ENCODE data around the gene PGBD5.

PGBD5 gene

DNA sequence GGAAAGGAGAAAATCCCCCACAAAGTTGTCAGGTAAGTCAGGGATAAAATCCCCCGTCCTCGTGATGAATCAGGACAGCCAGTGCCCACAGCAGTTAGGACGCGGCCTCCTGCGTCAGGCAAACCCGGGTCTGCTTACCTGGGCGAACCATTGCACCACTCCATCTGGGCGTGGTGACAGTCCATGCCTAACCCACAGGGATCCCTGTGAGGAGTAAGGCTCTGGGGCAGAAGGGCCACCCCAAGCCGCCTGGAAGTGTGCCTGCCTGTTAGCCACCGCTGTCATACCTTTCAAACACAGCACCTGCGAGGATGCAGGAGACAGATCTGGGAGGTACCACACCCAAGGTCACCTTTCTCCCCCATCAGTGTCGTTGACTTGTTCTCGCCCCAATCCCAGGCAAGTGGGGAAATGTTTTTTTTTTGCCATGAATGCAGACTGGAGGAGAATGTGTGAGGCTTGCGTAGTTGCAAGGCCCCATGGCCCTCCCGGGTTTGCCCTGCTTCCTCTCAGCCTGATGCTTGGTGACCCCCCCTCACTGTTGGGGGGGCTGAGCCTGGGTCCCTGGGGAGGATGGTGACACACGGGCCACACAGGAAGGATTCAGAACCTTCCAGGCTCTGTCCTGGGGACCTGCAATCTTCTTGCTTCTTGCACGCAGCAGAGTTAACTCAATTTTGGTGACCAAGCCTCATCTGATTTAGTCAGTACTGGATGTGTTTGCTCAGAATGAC is 107.0 kb downstream of the PGBD5 start:
- Histone ChIP-seq H3K9me3 (ENCODE audit: control insufficient read depth in 1 of 2, low read length in 2 of 2) (no peaks in the 10 kb centered on the region), H3K4me1 (ENCODE audit: control insufficient read depth in 1 of 2, insufficient read depth in 2 of 2, low read length in 2 of 2) (peaks cover 0 to 3% of the 10 kb centered on the region in 2 donors), H3K4me3 (ENCODE audit: low read depth in 1 of 2, low read length in 2 of 2) (no peak overlapping the region), H3K36me3 (ENCODE audit: control insufficient read depth in 1 of 2, insufficient read depth in 2 of 2, low read length in 2 of 2) (no peaks in the 10 kb centered on the region), H3K27ac (ENCODE audit: low read depth, low read length) (no peak overlapping the region), H3K27me3 (ENCODE audit: control insufficient read depth in 1 of 2, insufficient read depth in 2 of 2, low read length in 2 of 2) (no peaks in the 10 kb centered on the region), H3K9ac (ENCODE audit: low read depth in 1 of 2, low read length in 2 of 2) (no peak overlapping the region)

DNA sequence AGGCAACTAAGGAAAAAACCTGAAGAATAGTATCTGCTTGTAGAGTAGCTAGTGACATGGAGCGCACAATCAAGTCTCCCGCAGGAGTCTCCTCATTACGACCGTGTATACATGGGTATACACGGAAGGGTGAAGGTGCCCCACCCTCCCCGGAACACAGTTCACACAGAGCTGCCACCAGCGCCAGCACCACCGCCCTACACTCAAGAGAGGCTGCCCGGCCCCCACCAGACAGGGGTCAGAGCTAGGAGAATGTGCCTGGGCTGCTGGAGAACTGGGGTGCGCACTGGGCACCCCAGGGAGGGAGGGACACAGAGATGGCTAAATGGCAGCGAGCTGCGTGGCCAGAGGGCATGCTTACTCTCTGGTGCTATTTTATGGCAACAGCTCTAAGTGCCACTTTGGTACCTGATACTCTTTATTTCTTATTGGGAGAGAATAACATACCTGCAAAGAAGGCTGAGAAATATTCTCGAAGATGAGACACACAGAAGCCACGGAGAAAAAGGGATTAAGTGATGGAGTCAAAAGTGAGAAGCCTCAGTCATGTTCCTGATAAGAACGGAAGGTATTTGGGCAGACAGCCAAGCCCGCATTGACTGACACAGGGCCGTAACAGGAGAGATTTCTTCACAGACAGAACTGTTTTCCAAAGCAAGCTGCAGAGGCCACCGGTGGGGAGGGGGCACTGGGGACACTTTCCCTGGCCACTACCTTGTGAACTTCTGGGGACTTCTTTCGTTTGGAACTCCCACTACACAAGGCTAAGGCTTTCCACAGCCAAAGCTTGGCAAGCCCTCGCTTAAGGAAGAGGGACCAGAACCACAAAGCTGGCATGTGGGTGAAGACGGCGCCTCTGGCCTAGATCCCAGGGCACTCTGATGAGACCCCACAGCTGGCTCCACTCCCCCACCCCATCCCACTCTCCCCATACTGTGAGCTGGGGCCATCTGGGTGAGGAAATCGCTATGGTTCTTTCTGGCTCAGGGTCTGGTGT is 108.0 kb downstream of the PGBD5 start:
- no peaks in the 10 kb centered on the region for H3K36me3 ChIP-seq (ENCODE audit: control insufficient read depth in 1 of 2, insufficient read depth in 2 of 2, low read length in 2 of 2)
- H3K9me3 ChIP-seq (ENCODE audit: control insufficient read depth in 1 of 2, low read length in 2 of 2), result no peaks in the 10 kb centered on the region
- H3K27ac ChIP-seq (ENCODE audit: low read depth, low read length), result no peak overlapping the region
- H3K27me3 ChIP-seq (ENCODE audit: control insufficient read depth in 1 of 2, insufficient read depth in 2 of 2, low read length in 2 of 2), result no peaks in the 10 kb centered on the region
- H3K9ac ChIP-seq (ENCODE audit: low read depth in 1 of 2, low read length in 2 of 2), result no peak overlapping the region
- peaks cover 0 to 3% of the 10 kb centered on the region in 2 donors for H3K4me1 ChIP-seq (ENCODE audit: control insufficient read depth in 1 of 2, insufficient read depth in 2 of 2, low read length in 2 of 2)
- no peak overlapping the region for H3K4me3 ChIP-seq (ENCODE audit: low read depth in 1 of 2, low read length in 2 of 2)

DNA sequence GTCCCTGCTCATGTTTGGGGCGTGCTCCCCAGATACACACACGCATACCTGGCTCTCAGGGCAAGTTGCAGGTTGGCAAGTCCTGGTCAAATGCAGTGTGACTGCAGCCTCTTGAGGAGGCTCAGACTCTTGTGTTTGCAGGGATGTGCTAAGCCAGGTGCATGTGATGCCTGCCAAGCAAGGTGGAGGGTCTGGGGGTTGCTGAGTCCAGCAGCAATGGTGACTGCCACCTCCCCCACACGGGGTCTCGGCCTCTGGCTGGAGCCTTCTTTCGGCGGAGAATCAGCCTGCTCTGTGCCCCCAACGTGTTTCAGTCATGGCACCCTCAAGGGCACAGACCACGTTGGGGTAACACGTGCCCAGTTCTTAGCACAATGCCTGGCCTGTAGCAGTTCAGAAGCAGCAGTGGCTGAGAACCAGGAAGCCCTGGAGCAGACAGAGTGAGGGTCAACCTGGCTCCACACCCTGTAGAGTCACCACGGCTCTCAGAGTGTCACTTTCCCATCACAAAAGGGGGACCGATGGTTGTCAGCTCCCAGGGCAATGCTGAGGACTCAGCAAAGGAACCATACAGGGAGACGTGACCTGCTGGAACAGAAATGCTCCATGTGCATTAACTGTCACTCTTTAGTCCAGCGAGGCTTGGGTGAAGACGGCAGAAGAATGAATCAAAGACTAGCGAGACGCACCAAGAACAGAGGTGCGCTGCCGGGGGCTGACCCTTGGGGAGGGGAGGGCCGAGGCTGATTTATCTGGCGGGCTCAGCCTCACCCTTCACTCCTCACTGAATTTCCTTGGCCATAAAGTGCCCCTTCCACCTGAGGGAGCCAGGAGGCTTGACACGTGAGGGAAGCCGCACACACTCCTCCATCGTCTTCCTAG is 109.0 kb downstream of the PGBD5 start:
- Histone ChIP-seq H3K9ac (ENCODE audit: low read depth in 1 of 2, low read length in 2 of 2) (no peak overlapping the region), H3K27me3 (ENCODE audit: control insufficient read depth in 1 of 2, insufficient read depth in 2 of 2, low read length in 2 of 2) (no peaks in the 10 kb centered on the region), H3K36me3 (ENCODE audit: control insufficient read depth in 1 of 2, insufficient read depth in 2 of 2, low read length in 2 of 2) (no peaks in the 10 kb centered on the region), H3K9me3 (ENCODE audit: control insufficient read depth in 1 of 2, low read length in 2 of 2) (no peaks in the 10 kb centered on the region), H3K4me3 (ENCODE audit: low read depth in 1 of 2, low read length in 2 of 2) (no peak overlapping the region), H3K4me1 (ENCODE audit: control insufficient read depth in 1 of 2, insufficient read depth in 2 of 2, low read length in 2 of 2) (peaks cover 0 to 3% of the 10 kb centered on the region in 2 donors), H3K27ac (ENCODE audit: low read depth, low read length) (no peak overlapping the region)

DNA sequence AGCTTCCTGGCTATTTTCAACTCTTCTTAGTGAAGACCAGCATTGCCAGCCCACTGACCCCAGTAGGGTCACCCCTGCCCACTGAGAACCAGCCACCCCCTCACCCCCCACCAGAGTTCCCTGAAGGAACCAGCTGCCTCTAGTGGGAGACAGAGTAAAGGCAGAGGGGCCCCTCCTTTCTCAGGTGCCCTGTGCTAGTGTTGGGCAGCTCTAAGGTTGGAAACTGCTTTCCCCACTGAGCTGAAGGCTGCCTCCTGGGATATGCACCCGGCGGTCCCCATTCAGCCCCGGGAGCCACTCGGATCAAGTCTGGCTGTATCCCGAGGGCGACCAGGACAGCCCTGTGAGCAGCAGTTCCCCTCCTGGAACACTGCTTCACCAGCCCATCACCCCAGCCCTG is 111.0 kb downstream of the PGBD5 start:
- Histone ChIP-seq H3K4me3 (ENCODE audit: low read depth in 1 of 2, low read length in 2 of 2) (no peak overlapping the region), H3K36me3 (ENCODE audit: control insufficient read depth in 1 of 2, insufficient read depth in 2 of 2, low read length in 2 of 2) (no peaks in the 10 kb centered on the region), H3K27ac (ENCODE audit: low read depth, low read length) (no peak overlapping the region), H3K9ac (ENCODE audit: low read depth in 1 of 2, low read length in 2 of 2) (no peak overlapping the region), H3K9me3 (ENCODE audit: control insufficient read depth in 1 of 2, low read length in 2 of 2) (no peaks in the 10 kb centered on the region), H3K4me1 (ENCODE audit: control insufficient read depth in 1 of 2, insufficient read depth in 2 of 2, low read length in 2 of 2) (peaks cover 0 to 3% of the 10 kb centered on the region in 2 donors), H3K27me3 (ENCODE audit: control insufficient read depth in 1 of 2, insufficient read depth in 2 of 2, low read length in 2 of 2) (peaks cover 0 to 3% of the 10 kb centered on the region in 2 donors)

DNA sequence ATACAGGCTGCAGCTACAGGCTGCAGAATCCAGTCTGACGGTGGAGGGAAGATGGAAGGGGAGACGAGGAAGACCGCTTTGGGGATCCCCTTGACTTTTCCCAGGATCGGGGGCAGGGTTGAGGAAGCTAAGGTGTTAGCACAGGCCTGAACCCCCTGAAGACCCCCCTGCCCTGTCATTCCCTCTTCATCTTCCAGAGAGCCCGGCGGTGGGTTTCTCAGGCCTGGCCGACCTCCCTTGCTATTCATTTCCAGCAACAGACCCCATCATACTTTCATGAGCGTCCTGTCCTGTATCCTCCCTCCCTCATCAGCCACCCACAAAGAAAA is 112.0 kb downstream of the PGBD5 start:
- Histone ChIP-seq H3K27ac (ENCODE audit: low read depth, low read length) (no peak overlapping the region), H3K9ac (ENCODE audit: low read depth in 1 of 2, low read length in 2 of 2) (no peak overlapping the region), H3K9me3 (ENCODE audit: control insufficient read depth in 1 of 2, low read length in 2 of 2) (no peaks in the 10 kb centered on the region), H3K4me1 (ENCODE audit: control insufficient read depth in 1 of 2, insufficient read depth in 2 of 2, low read length in 2 of 2) (peaks cover 0 to 3% of the 10 kb centered on the region in 2 donors), H3K36me3 (ENCODE audit: control insufficient read depth in 1 of 2, insufficient read depth in 2 of 2, low read length in 2 of 2) (no peaks in the 10 kb centered on the region), H3K27me3 (ENCODE audit: control insufficient read depth in 1 of 2, insufficient read depth in 2 of 2, low read length in 2 of 2) (peaks cover 0 to 3% of the 10 kb centered on the region in 2 donors), H3K4me3 (ENCODE audit: low read depth in 1 of 2, low read length in 2 of 2) (no peak overlapping the region)

DNA sequence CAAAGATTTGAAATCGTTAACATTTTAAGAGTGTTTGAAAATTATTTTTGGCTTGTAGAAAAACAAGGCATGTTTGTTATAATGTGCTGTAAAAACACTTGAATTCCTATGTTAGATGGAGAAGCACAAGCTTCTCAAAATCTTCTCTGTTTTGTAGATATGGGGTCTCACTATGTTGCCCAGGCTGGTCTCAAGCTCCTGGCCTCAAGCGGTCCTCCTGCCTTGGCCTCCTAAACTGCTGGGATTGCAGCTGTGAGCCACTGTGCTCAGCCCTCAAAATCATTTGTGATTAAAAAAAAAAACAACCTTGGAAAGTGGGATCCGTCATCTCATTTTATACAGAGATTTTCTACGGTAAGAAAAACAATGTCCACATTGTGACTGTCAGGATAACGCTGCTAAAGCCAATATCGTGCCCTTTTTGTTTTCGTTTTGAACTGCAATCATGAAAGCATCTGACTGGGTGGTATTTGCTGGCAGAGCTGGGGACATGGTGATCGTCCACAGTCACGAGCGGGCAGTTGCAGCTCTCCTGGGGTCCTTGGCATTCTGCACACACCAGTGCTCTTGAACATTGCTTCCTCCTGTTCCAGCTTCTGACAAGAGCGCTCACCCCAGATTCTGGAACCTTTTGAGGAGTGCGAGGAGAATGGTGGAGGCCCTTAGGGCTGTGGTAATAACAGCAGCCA is 112.5 kb downstream of the PGBD5 start:
- Histone ChIP-seq H3K27ac (ENCODE audit: low read depth, low read length) (no peak overlapping the region), H3K27me3 (ENCODE audit: control insufficient read depth in 1 of 2, insufficient read depth in 2 of 2, low read length in 2 of 2) (peaks cover 0 to 3% of the 10 kb centered on the region in 2 donors), H3K9me3 (ENCODE audit: control insufficient read depth in 1 of 2, low read length in 2 of 2) (no peaks in the 10 kb centered on the region), H3K36me3 (ENCODE audit: control insufficient read depth in 1 of 2, insufficient read depth in 2 of 2, low read length in 2 of 2) (no peaks in the 10 kb centered on the region), H3K9ac (ENCODE audit: low read depth in 1 of 2, low read length in 2 of 2) (no peak overlapping the region), H3K4me3 (ENCODE audit: low read depth in 1 of 2, low read length in 2 of 2) (no peak overlapping the region), H3K4me1 (ENCODE audit: control insufficient read depth in 1 of 2, insufficient read depth in 2 of 2, low read length in 2 of 2) (peaks cover 0 to 3% of the 10 kb centered on the region in 2 donors)

DNA sequence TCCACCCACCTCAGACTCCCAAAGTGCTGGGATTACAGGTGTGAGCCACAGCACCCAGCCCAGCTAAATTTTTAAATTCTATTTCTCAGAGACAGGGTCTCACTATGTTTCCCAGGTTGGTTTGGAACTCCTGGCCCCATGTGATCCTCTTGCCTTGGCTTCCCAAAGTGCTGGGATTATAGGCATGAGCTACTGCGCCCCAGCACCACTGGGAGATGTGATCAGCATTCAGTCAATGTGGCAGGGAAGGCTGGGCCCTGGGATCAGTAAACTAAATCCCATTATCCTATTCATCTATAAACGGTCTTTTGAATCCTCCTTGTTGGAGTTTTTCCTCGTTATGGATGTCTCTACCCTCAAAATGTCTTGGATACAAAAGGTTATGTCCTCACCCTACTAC is 113.5 kb downstream of the PGBD5 start:
- Histone ChIP-seq H3K36me3 (ENCODE audit: control insufficient read depth in 1 of 2, insufficient read depth in 2 of 2, low read length in 2 of 2) (no peaks in the 10 kb centered on the region), H3K9me3 (ENCODE audit: control insufficient read depth in 1 of 2, low read length in 2 of 2) (no peaks in the 10 kb centered on the region), H3K9ac (ENCODE audit: low read depth in 1 of 2, low read length in 2 of 2) (no peak overlapping the region), H3K4me1 (ENCODE audit: control insufficient read depth in 1 of 2, insufficient read depth in 2 of 2, low read length in 2 of 2) (peaks cover 0 to 3% of the 10 kb centered on the region in 2 donors), H3K27ac (ENCODE audit: low read depth, low read length) (no peak overlapping the region), H3K4me3 (ENCODE audit: low read depth in 1 of 2, low read length in 2 of 2) (no peak overlapping the region), H3K27me3 (ENCODE audit: control insufficient read depth in 1 of 2, insufficient read depth in 2 of 2, low read length in 2 of 2) (peaks cover 0 to 3% of the 10 kb centered on the region in 2 donors)

DNA sequence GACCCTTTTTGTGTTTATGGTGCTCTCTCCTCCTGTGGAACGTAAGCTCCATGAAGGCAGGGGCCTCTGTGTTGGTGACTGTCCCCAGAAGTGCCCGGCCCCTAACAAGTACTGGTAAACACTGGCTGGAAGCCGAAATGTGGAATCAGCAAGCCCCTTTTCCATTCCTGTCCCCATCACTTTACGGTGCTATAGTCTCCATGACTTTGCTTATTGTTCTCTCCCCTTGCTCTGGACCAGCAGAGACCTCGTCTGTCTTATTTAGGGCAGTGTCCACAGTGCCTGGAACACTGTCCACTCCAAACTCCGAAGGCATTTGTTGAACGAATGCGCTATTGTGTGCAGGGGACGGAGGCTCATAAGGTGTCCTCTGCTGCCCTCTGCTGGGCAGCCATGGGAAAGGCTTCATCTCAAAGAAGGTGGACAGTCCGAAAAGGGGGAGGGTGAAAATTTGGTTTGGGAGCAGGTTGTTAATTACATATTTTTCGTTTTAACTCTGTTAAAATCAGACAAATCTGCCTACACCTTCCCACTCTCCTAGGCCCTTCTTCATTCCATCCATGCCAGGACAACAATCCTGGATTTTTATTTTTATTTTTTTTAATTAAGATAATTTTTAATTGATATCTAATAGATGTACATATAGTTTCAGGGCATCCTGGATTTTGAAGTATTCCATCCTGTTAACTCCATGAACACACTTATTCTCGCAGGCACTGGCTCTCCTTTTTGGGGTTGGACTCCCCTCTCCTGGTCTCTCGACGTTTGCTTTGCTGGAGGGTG is 115.6 kb downstream of the PGBD5 start:
- Histone ChIP-seq H3K4me3 (ENCODE audit: low read depth in 1 of 2, low read length in 2 of 2) (no peak overlapping the region), H3K36me3 (ENCODE audit: control insufficient read depth in 1 of 2, insufficient read depth in 2 of 2, low read length in 2 of 2) (no peaks in the 10 kb centered on the region), H3K9me3 (ENCODE audit: control insufficient read depth in 1 of 2, low read length in 2 of 2) (no peaks in the 10 kb centered on the region), H3K4me1 (ENCODE audit: control insufficient read depth in 1 of 2, insufficient read depth in 2 of 2, low read length in 2 of 2) (peaks cover 0 to 5% of the 10 kb centered on the region in 2 donors), H3K27ac (ENCODE audit: low read depth, low read length) (no peak overlapping the region), H3K27me3 (ENCODE audit: control insufficient read depth in 1 of 2, insufficient read depth in 2 of 2, low read length in 2 of 2) (peaks cover 0 to 3% of the 10 kb centered on the region in 2 donors), H3K9ac (ENCODE audit: low read depth in 1 of 2, low read length in 2 of 2) (no peak overlapping the region)

DNA sequence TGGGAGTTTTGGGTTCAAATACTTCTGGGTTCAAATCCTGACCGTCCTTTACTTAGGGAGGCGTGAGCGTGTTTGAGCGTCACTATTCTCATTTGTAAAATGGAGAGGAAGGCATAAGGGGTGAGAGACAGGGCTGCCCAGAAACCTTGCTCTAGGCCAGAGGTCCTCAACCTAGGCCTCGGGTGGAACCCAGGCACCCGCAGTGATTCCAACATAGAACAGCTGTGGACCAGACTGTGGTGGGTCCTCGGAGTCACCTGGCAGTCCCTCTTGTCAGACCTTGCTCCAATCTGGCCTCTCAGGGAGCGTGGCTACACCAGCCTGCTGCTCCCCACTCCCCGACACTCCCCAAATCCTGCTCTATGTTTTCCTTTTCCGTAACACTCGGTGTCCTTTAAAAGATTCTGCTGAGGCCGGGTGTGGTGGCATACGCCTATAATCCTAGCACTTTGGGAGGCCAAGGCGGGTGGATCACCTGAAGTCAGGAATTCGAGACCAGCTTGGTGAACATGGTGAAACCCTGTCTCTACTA is 116.4 kb downstream of the PGBD5 start:
- H3K36me3 ChIP-seq (ENCODE audit: control insufficient read depth in 1 of 2, insufficient read depth in 2 of 2, low read length in 2 of 2), result no peaks in the 10 kb centered on the region
- peaks cover 0 to 5% of the 10 kb centered on the region in 2 donors for H3K4me1 ChIP-seq (ENCODE audit: control insufficient read depth in 1 of 2, insufficient read depth in 2 of 2, low read length in 2 of 2)
- H3K4me3 ChIP-seq (ENCODE audit: low read depth in 1 of 2, low read length in 2 of 2), result no peak overlapping the region
- H3K27me3 ChIP-seq (ENCODE audit: control insufficient read depth in 1 of 2, insufficient read depth in 2 of 2, low read length in 2 of 2), result peaks cover 0 to 3% of the 10 kb centered on the region in 2 donors
- no peaks in the 10 kb centered on the region for H3K9me3 ChIP-seq (ENCODE audit: control insufficient read depth in 1 of 2, low read length in 2 of 2)
- H3K9ac ChIP-seq (ENCODE audit: low read depth in 1 of 2, low read length in 2 of 2), result no peak overlapping the region
- H3K27ac ChIP-seq (ENCODE audit: low read depth, low read length), result no peak overlapping the region

Data from duodenal mucosa (tissue), 2 donors.